Measurements from ENCODE around the gene NARF.

- no peak for TF ChIP-seq CTCF (IDR thresholded peaks at IDR 0.05; ENCODE audit: insufficient read depth, low read length, poor library complexity, severe bottlenecking)
- no peak for TF ChIP-seq EZH2phosphoT487 (conservative IDR thresholded peaks at IDR 0.05; ENCODE audit: low read length)
Observed at GRCh38 chr17:82490512-82491195, 32.1 kb downstream of the NARF start.

Measured in SU-DHL-6 (cell line).